Measurements from ENCODE around the gene IL36RN.
"Not testable (repeated sequence)": the region's sequence is repeated elsewhere in the genome, so short reads cannot be mapped to it uniquely, and the experiment has no call there.

Gene IL36RN

DNA sequence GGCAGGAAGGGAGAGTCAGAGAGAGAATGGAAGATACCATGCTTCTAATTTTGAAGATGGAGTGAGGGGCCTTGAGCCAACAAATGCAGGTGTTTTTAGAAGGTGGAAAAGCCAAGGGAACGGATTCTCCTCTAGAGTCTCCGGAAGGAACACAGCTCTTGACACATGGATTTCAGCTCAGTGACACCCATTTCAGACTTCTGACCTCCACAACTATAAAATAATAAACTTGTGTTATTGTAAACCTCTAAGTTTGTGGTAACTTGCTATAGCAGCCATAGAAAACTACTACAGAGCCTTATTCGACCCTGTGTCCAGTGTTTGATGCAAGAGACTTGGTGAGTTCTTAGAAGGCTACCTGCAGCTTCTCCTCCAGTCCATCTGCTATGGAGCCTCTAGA lies 16.6 kb downstream of the IL36RN start:
- DNase-seq = no peak

- DNase-seq = no peak
These were observed 18.1 kb downstream of the IL36RN start for GRCh38 chr2:113076954-113077669.

DNA sequence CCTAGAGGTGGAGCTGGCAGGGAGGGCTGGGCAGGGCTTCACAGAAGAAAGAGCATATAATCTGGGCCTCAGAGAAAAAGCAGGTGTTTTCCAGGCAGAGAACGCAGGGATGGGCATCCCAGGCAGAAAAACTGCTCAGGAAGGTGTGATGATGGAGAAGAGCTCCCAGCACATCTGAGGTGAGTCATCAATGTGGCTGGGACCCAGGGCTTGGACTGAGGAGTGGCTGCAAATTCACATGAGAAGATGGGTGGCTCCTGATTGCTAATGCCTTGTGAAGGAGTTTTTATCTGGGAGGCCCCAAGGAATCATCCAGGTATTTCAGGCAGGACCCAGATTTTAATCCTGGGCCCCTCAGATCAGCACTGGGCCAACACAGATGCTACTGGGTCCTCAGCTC lies 18.9 kb downstream of the IL36RN start:
- no peak for DNase-seq

DNA sequence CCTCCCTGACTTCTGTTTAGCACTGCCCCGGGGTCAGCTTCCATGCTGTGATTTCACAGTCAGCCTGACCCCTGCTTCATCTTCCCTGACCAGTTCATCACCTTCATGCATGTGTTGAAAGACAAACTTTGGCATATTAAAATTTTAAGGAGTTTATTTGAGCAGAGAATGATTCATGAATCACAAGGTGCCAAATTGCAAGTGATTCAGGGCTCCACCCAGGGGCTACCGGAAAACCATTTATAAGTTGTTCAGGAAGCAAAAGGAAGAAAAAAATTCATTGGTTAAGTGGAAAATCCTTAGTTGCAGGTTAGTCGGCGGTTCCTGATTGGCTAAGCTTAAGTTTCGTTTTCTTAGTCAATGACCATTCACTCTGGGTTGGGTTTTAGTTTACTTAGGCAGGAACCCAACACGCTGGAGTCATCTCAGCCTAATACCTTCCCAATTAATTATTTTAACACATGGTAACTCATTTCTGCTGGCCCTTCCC lies 19.4 kb downstream of the IL36RN start:
- no peak for DNase-seq

- DNase-seq = no peak
These were observed 20.1 kb downstream of the IL36RN start for GRCh38 chr2:113079131-113079530.

DNA sequence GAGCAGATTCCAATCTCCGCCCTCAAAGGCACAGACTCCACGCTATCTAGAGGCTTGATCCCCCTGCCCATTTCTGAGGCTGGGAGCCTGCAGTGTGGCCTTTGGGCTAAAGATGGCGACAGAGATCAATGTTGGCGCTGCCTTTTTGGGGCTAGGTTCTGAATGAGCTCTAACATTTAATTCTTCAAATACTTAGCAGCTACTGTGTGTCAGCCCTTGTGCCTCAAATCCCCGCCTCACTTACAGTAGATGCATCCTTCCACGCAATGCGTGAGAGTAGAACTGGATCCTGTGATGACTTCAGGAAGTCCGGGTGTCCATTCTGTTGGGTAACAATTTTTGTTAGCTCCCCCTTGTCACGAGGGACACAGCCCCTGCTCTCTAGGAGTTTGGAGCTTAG lies 21.1 kb downstream of the IL36RN start:
- DNase-seq = peak; percentile 13

- DNase-seq = no peak
These were observed 22.7 kb downstream of the IL36RN start for GRCh38 chr2:113081488-113082210.

DNA sequence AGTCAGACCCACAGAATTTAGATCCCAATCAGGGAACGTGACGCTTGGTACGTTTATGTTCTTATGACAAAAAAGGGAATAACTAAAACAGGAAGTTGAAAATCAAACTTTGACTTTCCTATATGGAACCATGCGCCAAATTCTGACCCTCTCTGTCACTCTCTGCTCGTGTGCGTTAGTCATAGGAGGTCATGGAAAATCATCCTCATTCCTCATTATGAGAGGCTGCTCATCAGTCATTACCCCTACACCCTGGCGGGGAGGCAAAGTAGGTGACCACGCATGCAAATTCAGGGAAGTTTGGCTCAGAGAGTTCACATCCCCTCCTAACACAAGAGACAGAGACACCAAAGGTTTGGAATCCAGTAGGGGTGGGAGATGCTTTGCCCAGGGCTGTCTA lies 24.3 kb downstream of the IL36RN start:
- peak; percentile 13 for DNase-seq

GRCh38 chr2:113084249-113085000 lies 25.4 kb downstream of the IL36RN start:
- no peak for DNase-seq

DNA sequence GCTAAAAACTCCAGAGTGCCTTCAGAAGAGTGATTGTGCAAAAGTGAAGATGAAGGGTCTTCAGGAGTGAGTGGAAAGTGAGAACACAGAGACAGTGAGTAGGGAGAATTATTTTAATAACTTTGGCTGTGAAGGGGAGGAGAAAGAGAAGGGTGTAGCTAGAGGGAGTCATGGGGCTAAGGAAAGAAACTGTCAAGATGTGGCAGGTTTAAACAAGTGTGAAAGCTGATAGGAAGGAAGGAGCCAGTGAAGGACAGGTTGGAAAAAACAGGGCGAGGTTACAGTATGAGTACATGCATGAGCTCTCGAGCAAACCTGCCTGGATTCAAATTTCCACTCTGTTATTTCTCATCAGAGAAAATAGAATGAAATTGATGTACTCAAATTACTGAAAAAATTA lies 26.5 kb downstream of the IL36RN start:
- no peak for DNase-seq

- DNase-seq = no peak
These were observed 29.4 kb downstream of the IL36RN start for GRCh38 chr2:113088213-113088992.

GRCh38 chr2:113089916-113090315 lies 30.9 kb downstream of the IL36RN start:
- DNase-seq = no peak

- no peak for DNase-seq
These were observed 32.4 kb downstream of the IL36RN start for GRCh38 chr2:113091231-113091896.

DNA sequence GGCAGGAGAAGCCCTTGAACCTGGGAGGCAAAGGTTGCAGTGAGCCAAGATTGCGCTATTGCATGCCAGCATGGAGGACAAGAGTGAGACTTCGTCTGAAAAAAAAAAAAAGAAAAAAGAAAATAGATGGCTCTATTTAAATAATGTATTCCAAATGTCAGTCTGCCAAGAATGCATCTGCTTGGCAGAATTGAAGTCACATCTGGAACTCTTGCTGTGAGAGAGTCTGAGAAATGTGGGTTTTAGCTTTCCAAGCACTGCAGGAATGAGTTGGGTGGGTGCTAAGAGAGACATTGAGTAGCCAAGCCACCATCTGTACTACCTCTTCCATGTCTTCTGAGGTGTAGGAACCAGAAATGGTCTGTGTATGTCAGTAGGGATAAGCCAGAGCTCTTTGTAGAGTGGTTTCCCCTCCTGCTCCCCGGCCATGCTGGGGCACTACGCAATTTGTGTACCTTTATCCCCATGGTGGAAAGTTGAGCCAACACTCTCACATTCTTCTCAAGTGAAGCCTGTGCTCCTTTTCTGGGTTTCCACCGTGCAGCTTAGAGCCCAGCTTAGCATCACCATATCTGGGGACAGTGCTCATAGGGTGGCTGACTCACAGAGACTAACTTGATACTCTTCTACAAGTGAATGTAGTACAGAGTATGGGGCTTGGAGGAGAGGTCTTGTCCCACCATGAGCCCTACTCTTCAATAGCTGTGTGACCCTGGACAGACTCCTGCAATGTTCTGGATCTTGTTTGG lies 34.0 kb downstream of the IL36RN start:
- DNase-seq = no peak

GRCh38 chr2:113093613-113093977 lies 34.6 kb downstream of the IL36RN start:
- DNase-seq = no peak

GRCh38 chr2:113096306-113096705 lies 37.3 kb downstream of the IL36RN start:
- not testable (repeated sequence) for DNase-seq

DNA sequence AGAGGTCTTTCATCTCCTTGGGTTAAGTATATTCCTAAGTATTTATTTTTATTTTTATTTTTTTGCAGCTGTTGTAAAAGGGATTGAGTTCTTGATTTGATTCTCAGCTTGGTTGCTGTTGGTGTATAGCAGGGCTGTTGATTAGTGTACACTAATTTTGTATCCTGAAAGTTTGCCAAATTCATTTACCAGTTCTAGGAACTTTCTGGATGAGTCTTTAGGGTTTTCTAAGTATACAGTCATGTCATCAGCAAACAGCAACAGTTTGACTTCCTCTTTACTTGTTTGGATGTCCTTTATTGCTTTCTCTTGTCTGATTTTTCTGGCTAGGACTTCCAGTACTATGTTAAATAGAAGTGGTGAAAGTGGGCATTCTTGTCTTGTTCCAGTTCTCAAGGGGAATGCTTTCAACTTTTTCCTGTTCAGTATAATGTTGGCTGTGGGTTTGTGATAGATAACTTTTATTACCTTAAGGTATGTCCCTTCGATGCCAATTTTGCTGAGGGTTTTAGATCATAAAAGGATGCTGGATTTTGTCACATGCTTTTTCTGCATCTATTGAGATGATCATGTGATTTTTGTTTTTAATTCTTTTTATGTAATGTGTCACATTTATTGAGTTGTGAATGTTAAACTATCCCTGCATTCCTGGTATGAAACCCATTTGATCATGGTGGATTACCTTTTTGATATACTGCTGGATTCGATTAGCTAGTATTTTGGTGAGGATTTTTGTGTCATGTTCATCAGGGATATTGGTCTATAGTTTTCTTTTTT lies 38.0 kb downstream of the IL36RN start:
- not testable (repeated sequence) for DNase-seq

DNA sequence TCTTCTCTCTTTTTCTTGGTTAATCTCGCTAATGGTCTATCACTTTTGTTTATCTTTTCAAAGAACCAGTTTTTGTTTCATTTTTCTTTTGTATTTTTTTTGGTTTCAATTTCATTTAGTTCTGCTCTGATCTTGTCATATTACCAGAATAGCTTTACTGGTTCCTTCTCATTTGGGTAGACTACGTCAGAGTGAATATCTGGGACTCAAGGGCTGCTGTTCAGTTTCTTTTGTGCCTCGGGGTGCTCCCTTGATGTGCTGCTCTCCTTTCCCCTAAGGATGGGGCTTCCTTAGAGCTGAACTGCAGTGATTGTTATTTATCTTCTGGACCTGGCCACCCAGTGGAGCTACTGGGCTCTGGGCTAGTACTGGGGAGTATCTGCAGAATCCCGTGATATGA lies 39.0 kb downstream of the IL36RN start:
- DNase-seq = no peak

DNA sequence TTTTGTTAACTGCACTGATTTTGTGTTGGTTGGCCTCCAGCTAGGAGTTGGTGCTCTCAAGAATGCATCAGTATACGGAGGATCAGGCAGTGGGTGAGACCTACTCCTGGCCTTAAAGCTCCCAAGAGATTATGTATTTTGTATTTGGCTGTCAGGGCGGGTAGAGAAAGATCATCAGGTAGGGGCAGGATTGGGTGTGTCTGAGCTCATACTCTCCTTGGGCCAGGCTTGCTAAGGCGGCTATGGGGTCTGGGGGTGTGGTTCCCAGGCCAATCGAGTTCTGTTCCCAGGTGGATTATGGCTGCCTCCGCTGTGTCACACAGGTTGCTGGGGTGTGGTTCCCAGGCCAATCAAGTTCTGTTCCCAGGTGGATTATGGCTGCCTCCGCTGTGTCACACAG lies 39.5 kb downstream of the IL36RN start:
- no peak for DNase-seq

DNA sequence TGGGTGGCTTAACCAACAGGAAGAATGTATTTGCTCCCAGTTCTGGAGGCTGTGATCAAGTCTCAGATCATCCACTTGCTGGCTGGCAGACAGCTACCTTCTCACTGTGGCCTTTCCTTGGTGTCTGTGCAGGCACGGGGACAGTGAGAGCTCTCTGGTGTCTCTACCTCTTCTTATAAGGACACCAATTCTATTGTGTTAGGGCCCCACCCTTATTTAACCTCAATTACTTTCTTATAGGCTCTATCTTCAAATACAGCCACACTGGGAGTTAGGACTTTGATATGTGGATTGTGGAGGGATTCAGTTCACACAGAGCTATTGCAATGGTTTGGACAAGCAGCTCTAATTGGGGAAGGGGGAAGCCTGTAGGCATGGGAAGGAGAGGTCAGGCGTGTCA lies 43.1 kb downstream of the IL36RN start:
- DNase-seq = no peak

DNA sequence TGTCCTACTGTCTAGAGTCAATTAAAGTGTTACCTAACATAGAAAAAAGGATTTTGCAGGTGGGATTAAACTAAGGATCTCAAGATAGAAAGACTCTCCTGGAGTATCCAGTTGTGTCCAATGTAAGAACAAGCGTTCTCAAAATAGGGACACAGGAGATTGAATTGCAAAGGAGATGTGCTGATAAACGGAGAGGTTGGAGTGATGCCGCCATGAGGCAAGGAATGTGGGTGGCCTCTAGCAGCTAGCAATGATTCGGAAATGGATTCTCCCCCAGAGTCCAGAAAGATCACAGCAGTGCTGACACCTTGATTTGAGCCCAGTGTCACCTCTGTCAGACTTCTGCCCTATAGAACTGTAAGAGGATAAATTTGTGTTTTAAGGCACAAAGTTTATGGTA lies 44.3 kb downstream of the IL36RN start:
- DNase-seq = no peak

All from CD4-positive, alpha-beta T cell treated with Interferon gamma for 1 hour (primary cell).